HUES64 (cell line): Measurements from ENCODE around the gene SRRD.

Experiments used
- H3K27ac ChIP-seq: 2 replicates; pipeline ENCODE4 v1.7.0; 2013; ENCODE audit warnings: low read depth, low read length, inconsistent platforms
- H3K27me3 ChIP-seq: 2 replicates; pipeline ENCODE4 v1.6.1; 2013; ENCODE audit warnings: mild to moderate bottlenecking, low read length; ENCODE audit not compliant: insufficient read depth
- H3K36me3 ChIP-seq: 2 replicates; pipeline ENCODE4 v1.6.1; 2013; ENCODE audit warnings: mild to moderate bottlenecking, low read length; ENCODE audit not compliant: insufficient read depth
- H3K4me1 ChIP-seq: 2 replicates; pipeline ENCODE4 v1.6.1; 2013; ENCODE audit warnings: mild to moderate bottlenecking, low read length, moderate library complexity; ENCODE audit not compliant: insufficient read depth
- H3K4me3 ChIP-seq: 2 replicates; pipeline ENCODE4 v1.5.1; 2013; ENCODE audit warnings: mild to moderate bottlenecking, low read length, moderate library complexity
- H3K9ac ChIP-seq: 2 replicates; pipeline ENCODE4 v1.6.1; 2013; ENCODE audit warnings: mild to moderate bottlenecking, low read depth, low read length
- H3K9me3 ChIP-seq: 2 replicates; pipeline ENCODE4 v1.6.1; 2013; ENCODE audit warnings: low read depth, low read length; ENCODE audit not compliant: insufficient read depth
- WGBS: fragments of 150-250, 120-280 bp; methylation state at CpG from one replicate; pipeline ENCODE4 v1.1.7; 2013; ENCODE audit warnings: missing lambda C conversion rate; 5-methylcytosine and 5-hydroxymethylcytosine counted together

Gene SRRD

DNA sequence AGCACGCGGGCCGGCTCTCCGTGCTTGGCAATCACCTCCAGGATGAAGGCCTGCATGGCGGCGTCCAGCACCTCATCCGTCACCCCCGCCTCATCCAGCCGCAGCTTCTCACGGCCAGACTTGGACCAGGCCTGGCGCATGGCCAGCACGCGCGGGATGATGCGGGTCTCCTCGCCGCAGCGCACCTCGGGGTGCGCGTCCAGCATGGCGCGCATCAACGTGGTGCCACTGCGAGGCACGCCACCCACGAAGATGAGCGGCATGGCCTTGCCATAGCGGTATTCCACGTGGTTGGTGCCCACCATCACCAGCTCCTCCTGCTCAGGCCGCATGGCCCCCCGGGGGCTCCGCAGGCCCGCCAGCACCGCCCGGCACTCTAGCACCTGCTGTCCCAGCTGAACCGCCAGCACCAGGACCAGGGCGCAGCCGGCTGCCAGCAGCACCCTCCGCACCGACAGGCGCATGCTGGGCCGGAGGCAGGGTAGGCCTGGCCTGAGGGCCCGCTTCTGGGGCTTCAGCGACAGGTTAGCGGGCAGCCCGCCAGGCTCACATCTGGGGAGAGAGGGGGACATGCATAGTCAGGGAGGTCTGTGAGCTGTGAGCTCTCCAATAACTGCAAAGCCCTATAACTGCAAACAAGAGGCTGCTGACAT, 57.6 kb downstream of the SRRD start:
- WGBS: 94% methylated on average over 47 of the region's 47 CpGs
- H3K9ac ChIP-seq: no peak overlapping the region
- no peak overlapping the region for H3K27ac ChIP-seq
- no peaks in the 10 kb centered on the region for H3K4me1 ChIP-seq
- H3K9me3 ChIP-seq: no peaks in the 10 kb centered on the region
- no peak overlapping the region for H3K4me3 ChIP-seq
- no peaks in the 10 kb centered on the region for H3K27me3 ChIP-seq
- H3K36me3 ChIP-seq: peaks cover 57% of the 10 kb centered on the region

DNA sequence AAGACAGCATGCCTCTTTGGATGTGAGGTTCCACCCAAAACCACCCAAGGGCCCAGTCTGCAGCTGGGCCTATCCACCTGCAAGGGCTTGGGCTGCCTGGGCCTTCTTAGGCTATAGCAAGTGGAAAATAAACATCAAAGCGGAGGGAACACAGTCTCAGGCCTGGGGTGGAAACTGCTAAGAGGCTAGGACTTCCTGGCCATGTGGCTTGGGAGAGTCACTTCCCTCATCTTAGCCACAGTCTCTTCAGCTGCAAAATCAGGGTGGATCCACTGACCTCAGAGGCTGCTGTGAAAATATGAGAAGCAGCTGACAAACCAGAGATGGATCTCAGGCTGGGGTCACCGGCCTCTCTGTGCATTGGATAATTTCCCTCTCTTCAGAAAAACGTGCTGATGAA, 59.2 kb downstream of the SRRD start:
- no peaks in the 10 kb centered on the region for H3K4me1 ChIP-seq
- H3K27ac ChIP-seq: no peak overlapping the region
- WGBS: 93% methylated on average over 3 of the region's 3 CpGs
- peaks cover 50% of the 10 kb centered on the region for H3K36me3 ChIP-seq
- no peak overlapping the region for H3K9ac ChIP-seq
- H3K27me3 ChIP-seq: no peaks in the 10 kb centered on the region
- no peak overlapping the region for H3K4me3 ChIP-seq
- H3K9me3 ChIP-seq: no peaks in the 10 kb centered on the region
